Mucosa of descending colon (tissue), 3 donors: ENCODE results near the gene SFPQ. TPM values are rescaled to one million over a fixed set of nuclear protein-coding genes. Genes with fewer than 3 reads are reported as not detected.

Experiments
- ATAC-seq: fragments of 200-7000 bp; cut with Tn5 transposase; one replicate; pipeline ENCODE4 v1.9.1; 2020; ENCODE audit warnings: mild to moderate bottlenecking, moderate library complexity
- DNase-seq, 3 donors: peaks; one replicate each; pipeline ENCODE4 v3.0.0-alpha.2; 2020
- H3K36me3 ChIP-seq: fragments of 200-600 bp; one replicate; pipeline ENCODE4 v1.8.0; 2021; ENCODE audit warnings: low read depth, mild to moderate bottlenecking
- H3K4me1 ChIP-seq: fragments of 200-600 bp; one replicate; pipeline ENCODE4 v1.8.0; 2021; ENCODE audit warnings: low read depth, mild to moderate bottlenecking
- H3K4me3 ChIP-seq: fragments of 200-600 bp; one replicate; pipeline ENCODE4 v1.8.0; 2021; ENCODE audit warnings: mild to moderate bottlenecking
- H3K9me3 ChIP-seq: fragments of 200-600 bp; one replicate; pipeline ENCODE4 v1.8.0; 2021; ENCODE audit warnings: mild to moderate bottlenecking
- intact Hi-C, 2 donors: fragments of 100-400 bp; cut with DNase I in 1 of 2; cut with micrococcal nuclease in 1 of 2; formaldehyde crosslinking; loops; one replicate each; pipeline versions ENCODE4 v1.11.0 to v1.11.1; 2022; cut with DNase I, micrococcal nuclease
- total RNA-seq, 3 donors: library from RNA; stranded (reverse); fragmentation: NEBNext Ultra II Directional in 2 of 3; extraction: Animal tissue kit (Norgen Biotek cat#: 25700) in 2 of 3; gene quantifications; one replicate each; pipeline versions ENCODE4 v1.2.1 to v1.2.4, GENCODE V29; 2021 to 2023
- TF ChIP-seq, protein P1 (sequence below): fragments of 200-600 bp; IDR thresholded peaks from one replicate; pipeline ENCODE4 v1.8.0; 2022; ENCODE audit warnings: antibody characterized with exemption, mild to moderate bottlenecking
- donor health status: DM: no; HTN: no; CAD: no; lungs with moderate emphysema.
- donor health status: DM: no; HTN: no; CAD: no.
- donor health status: DM: no; HTN: yes; CAD: no.

The SFPQ gene
- total RNA-seq, 3 donors from 2014 or later = 164 to 196 (median 174) TPM

DNA sequence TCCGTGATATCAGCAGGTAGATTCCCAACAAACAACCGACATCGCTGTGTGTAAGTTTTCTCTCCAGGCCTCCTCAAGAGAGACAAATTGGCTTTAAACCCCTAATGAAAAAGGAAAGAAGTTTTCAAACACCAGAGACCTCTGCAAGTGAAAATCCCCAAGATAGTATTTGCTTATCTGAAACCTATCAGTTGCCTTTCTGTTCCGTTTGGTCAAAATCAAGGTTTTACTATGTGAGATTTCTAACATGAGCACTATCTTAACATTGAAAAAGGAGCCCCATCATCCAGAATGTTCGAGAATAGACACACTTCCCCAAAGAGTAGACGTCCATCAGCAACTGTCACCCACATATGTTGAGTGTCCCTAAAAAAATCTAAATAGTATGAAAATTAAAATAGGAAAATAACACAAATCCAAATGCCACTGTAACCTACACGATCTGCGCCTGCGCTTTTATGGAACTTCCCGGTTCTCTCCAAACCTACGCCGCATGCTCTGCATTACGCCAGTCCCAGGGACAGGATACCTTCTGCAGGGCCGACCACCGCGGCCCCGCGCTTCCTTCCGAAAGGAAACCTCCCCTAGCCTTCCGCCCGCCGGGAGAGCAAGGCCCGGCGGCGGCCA, 1.4 kb downstream of the SFPQ start:
- no peak for DNase-seq
- no peaks in the 10 kb centered on the region for H3K36me3 ChIP-seq
- H3K9me3 ChIP-seq = no peaks in the 10 kb centered on the region
- peak overlapping the region; percentile 100 for H3K4me3 ChIP-seq
- peaks cover 15% of the 10 kb centered on the region for H3K4me1 ChIP-seq
- intact Hi-C loops = no loop called here
- TF ChIP-seq, protein P1, sequence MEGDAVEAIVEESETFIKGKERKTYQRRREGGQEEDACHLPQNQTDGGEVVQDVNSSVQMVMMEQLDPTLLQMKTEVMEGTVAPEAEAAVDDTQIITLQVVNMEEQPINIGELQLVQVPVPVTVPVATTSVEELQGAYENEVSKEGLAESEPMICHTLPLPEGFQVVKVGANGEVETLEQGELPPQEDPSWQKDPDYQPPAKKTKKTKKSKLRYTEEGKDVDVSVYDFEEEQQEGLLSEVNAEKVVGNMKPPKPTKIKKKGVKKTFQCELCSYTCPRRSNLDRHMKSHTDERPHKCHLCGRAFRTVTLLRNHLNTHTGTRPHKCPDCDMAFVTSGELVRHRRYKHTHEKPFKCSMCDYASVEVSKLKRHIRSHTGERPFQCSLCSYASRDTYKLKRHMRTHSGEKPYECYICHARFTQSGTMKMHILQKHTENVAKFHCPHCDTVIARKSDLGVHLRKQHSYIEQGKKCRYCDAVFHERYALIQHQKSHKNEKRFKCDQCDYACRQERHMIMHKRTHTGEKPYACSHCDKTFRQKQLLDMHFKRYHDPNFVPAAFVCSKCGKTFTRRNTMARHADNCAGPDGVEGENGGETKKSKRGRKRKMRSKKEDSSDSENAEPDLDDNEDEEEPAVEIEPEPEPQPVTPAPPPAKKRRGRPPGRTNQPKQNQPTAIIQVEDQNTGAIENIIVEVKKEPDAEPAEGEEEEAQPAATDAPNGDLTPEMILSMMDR = no peak
- ATAC-seq = no peak

DNA sequence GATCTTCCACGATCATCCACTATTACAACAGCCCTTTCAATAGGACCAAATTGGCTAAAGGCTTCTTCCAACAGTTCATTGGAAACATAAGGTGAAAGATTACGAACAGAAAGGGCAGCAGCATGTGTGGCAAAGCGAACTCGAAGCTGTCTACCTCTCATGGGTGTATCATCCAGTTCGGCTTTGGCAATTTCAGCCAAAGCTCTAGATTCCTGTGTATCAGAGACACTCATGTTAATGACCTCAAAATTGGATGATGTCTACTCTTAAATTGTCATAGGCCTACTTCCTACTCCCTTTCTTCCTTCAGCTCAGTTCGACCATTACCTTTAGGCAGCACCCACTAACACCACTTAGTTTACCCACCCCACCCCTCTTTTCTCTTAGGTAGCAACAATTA, 2.2 kb downstream of the SFPQ start:
- H3K9me3 ChIP-seq = no peaks in the 10 kb centered on the region
- H3K36me3 ChIP-seq = no peaks in the 10 kb centered on the region
- ATAC-seq = no peak
- TF ChIP-seq, protein P1 = no peak
- peaks cover 19% of the 10 kb centered on the region for H3K4me1 ChIP-seq
- no peak for DNase-seq
- intact Hi-C loops = no loop called here
- H3K4me3 ChIP-seq = no peak overlapping the region

DNA sequence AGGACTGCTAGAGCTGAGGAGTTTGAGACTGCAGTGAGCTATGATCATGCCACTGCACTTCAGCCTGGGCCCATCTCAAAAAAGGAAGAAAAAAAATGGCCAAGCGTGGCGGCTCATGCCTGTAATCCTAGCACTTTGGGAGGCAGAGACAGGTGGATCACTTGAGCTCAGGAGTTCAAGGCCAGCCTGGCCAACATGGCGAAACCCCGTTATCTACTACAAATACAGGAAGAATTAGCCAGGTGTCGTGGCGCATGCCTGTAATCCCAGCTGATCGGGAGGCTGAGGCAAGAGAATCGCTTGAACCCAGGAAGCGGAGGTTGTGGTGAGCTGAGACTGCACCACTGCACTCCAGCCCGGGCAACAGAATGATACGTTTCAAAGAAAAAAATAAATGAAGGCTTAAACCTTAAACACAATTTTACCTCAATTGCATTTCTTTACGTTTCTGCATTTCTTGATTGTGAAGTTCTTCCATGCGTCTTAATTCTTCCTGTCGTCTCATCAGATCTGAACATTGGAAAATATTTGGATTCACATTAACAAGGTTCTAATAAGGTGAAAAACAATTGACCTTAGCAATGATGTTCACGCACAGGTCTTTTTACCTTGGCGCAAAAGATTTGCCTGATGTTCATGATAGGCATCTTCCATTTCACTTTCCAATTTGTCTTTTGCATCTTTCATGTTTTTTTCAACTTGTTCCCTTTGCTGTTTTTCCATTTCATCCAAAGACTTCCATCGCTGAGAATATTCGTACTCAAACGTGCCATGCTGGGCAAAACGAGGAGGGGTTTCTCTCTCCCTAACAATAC, 4.2 kb downstream of the SFPQ start:
- Histone ChIP-seq H3K4me3 (no peak overlapping the region), H3K9me3 (no peaks in the 10 kb centered on the region), H3K36me3 (peaks cover 2% of the 10 kb centered on the region), H3K4me1 (peaks cover 19% of the 10 kb centered on the region)
- no peak for ATAC-seq
- TF ChIP-seq, protein P1 = no peak
- no peak for DNase-seq
- intact Hi-C loops = no loop called here

DNA sequence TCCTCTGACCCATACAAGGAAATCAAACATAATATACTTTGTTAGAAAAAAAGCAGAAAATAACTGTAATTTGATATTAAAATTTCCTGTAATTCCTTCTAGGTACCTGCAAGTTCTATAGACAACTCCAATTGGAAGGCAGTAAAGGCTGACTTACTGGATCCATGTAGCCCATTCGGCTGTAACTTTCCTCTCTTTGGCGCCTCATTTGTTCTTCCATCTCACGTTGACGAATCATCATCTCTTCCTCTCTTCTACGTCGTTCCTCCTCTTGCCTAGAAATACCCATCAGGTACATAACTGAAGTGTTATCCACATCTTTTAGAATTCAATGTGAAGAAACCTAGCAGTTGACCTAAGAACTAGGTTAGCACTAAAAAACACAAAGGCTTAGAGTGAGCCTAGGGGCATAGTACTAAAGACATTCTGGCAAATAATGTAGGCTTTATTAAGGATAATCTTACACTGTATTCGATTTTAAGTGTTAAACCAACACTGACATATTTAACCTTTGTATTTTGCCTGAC, 5.1 kb downstream of the SFPQ start:
- no peak for ATAC-seq
- no peak for DNase-seq
- no peaks in the 10 kb centered on the region for H3K9me3 ChIP-seq
- TF ChIP-seq, protein P1 = no peak
- intact Hi-C loops = no loop called here
- H3K4me1 ChIP-seq = peaks cover 19% of the 10 kb centered on the region
- no peak overlapping the region for H3K4me3 ChIP-seq
- peaks cover 6% of the 10 kb centered on the region for H3K36me3 ChIP-seq

DNA sequence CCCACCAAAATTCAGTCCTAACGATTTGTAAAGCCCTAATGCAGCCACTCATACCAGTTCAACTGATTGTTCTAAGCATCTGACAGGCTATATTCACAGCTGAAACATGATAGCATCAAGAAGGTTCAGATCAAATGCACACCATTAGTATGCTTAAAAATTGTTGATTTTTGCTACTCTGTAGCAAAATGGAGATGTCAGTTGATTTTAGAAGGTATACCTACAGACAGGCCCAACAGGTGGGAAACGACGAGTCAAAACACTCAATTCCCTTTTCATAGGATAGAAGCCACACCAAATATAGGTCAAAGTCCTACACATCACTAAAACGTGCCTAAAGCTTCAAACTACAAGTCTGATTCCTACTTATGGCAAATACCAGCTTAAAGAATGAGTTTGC, 6.7 kb downstream of the SFPQ start:
- Histone ChIP-seq H3K36me3 (peaks cover 6% of the 10 kb centered on the region), H3K4me3 (no peak overlapping the region), H3K9me3 (no peaks in the 10 kb centered on the region), H3K4me1 (peaks cover 19% of the 10 kb centered on the region)
- DNase-seq (no peak), ATAC-seq (no peak)
- TF ChIP-seq, protein P1 = no peak
- intact Hi-C loops = no loop called here
